Measurements from ENCODE around the gene AQR. TPM values are rescaled to one million over a fixed set of nuclear protein-coding genes. Genes with fewer than 3 reads are reported as not detected.
"Not testable (repeated sequence)": the region's sequence is repeated elsewhere in the genome, so short reads cannot be mapped to it uniquely, and the experiment has no call there.

The AQR gene
- polyA plus RNA-seq, 1 donor = 16.9 TPM

DNA sequence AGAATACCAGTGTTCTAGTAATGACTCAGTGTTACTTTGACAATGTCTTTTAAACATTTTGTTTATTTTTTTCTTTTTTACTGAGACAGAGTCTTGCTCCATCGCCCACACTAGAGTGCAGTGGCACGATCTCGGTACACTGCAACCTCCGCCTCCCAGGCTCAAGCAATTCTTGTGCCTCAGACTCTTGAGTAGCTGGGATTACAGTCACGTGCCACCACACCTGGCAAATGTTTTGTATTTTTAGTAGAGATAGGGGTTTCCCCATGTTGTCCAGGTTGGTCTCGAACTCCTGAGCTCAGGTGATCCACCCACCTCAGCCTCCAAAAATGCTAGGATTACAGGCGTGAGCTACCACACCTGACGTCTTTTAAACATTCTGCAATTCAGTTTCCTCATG is 15.7 kb downstream of the AQR start:
- no peak for DNase-seq (ENCODE audit: low read depth)

- no peak for DNase-seq (ENCODE audit: low read depth)
Measured at GRCh38 chr15:34952481-34952880, 17.1 kb downstream of the AQR start.

- DNase-seq (ENCODE audit: low read depth) = no peak
Measured at GRCh38 chr15:34951993-34952392, 17.5 kb downstream of the AQR start.

DNA sequence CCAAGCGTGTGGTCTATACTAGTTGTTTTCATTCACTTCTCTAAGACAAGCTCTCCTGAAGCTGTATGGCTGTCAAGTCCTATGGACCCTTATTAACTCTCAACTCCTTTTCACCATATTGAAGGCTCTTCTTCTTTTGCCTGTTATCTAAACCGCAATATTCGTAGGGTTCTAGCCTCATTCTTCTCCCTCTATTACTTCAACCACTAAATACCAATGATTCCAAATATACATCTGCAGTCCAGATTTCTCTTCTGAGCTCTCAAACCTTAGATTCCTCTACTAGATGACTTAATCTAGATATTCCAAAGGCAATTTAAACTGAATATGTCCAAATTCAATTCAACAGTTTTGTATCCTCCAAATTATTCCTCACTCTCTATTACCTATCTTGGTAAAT is 24.6 kb downstream of the AQR start:
- DNase-seq (ENCODE audit: low read depth) = no peak

DNA sequence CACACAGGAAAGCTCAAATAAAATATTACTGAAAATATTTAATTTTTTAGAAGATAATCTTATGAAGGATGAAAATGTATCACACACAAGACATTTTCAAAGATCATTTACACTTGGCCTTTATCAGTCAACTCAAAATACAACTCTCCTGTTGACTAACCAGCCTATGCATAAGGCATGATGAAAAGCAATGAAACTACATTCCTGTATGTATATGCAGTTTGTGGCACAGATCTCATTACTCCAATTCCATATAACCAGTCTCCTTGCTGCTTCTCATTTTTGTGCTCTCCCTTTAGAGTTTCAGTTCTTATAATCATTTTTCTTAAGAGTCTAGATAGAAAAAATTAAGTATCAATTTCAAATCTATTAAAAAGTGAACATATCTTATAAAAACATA is 25.8 kb downstream of the AQR start:
- no peak for DNase-seq (ENCODE audit: low read depth)

GRCh38 chr15:34943264-34943663 is 26.3 kb downstream of the AQR start:
- DNase-seq (ENCODE audit: low read depth) = not testable (repeated sequence)

DNA sequence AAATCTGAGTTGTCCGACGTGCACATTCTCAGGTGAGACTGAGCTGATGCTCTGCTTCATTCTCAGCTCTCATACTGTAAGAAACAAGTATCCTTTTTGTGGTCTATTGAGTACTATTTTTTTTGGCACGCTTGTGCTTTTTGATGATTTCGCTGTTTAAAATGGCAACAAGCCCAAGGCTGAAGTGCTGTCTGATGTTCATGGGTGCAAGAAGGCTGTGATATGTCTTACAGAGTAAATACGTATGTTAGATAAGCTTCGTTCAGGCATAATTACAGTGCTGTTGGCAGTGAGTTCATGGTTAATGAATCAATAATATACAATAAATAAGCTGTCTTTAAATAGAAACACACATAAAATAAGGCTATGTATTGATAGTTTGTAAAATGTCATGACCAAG is 27.2 kb downstream of the AQR start:
- no peak for DNase-seq (ENCODE audit: low read depth)

- DNase-seq (ENCODE audit: low read depth) = no peak
Measured at GRCh38 chr15:34941831-34942230, 27.7 kb downstream of the AQR start.

DNA sequence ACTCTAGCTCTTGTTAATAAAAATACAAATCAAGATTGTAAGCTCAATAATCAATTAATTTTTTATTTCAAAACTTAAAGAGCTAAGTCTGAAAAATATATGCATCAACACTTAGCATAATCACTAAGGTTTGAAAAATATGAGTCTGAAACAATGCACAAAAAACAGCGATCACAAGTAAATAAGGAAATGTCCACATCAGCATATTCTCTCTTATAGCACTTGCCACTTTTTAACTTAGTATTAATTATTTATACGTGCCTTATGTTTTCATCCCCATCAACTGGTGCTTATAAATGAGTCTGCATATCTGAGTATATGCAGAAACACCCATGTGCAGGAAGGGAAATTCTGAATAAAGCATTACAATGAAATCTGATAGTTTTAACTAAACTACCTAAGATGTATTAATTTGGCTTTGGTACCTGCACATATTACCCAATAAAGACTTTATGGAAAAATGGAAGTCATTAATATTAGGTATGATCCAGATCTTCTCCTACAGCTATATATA is 28.3 kb downstream of the AQR start:
- DNase-seq (ENCODE audit: low read depth) = no peak

DNA sequence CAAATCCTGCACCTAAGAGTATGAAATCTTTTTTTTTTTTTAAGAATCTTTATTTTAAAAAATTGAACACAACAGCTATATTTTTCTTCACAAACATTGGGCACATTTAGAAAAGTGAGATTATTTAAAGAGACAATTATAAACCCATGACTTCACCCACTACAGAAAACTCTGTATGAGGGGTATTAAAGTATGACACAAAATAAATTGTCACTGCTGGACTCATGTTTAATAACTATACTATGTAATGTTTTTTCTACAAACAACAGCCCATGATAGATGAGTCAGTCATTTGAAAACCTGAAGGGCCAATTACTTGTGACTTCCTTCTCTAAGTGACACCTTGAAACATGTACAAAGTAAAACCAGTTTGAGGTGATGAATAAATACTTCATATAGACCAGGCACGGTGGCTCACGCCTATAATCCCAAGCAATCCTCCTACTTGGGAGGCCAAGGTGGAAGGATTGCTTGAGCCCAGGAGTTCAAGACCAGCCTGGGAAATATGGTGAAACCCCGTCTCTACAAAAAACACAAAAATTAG is 36.0 kb downstream of the AQR start:
- no peak for DNase-seq (ENCODE audit: low read depth)

GRCh38 chr15:34928349-34928748 is 41.2 kb downstream of the AQR start:
- DNase-seq (ENCODE audit: low read depth) = not testable (repeated sequence)

- DNase-seq (ENCODE audit: low read depth) = no peak
Measured at GRCh38 chr15:34927726-34928125, 41.8 kb downstream of the AQR start.

DNA sequence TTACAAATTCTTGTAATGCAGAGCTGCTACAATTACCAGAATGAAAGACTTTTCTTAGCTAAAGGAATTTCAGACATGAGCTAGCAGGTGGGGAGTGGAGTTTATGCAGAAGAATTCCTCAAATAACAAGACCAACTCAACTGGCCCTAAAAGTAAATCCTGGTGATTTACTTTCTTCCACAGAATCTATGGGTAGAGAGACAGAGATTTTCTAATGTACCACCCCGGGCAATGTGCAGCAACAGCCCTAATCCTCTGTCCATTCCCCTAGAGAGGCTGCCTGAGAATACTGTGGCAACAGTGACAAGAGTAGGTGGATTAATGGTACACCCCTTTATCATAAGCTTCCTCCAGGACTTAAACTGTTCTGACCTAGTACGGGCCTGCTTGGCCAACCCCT is 55.2 kb downstream of the AQR start:
- DNase-seq (ENCODE audit: low read depth) = no peak

- DNase-seq (ENCODE audit: low read depth) = no peak
Measured at GRCh38 chr15:34905047-34905446, 64.5 kb downstream of the AQR start.

DNA sequence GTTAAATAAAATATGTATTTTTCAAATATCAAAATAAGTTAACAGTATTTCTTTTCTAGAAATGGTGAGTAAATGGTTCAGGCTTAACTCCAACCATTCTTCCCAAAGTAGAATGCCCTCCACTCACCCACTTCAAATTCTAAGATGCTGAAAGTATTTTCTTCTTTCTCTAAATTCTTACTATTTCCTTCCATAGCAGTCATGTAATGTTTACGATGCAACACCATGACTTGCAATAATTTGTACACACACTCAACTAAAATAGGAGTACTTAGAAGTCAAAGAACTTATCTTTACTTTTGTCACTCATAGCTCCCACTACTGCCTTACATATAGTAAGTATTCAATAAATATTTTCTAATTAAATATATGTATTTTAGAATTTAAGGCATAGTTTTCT is 65.0 kb downstream of the AQR start:
- no peak for DNase-seq (ENCODE audit: low read depth)

DNA sequence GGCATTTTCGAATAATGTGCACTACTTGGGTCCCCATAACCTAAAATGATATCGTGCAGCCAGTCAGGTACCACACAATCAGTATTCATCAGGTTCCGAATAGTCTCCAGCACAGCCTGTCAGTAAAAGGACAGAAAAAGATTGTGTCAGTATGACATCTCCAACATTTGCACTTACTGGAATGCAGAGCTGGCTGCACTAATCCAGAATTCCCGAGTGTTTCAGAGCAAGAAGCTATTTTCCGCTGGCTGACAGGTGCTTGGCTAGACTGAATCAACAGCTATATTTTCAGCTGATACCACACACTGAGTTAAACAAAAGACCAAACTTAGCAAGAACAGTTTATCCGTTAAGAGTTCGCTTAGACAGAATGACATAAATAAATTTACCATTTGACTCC is 68.8 kb downstream of the AQR start:
- peak; percentile 6 for DNase-seq (ENCODE audit: low read depth)

DNA sequence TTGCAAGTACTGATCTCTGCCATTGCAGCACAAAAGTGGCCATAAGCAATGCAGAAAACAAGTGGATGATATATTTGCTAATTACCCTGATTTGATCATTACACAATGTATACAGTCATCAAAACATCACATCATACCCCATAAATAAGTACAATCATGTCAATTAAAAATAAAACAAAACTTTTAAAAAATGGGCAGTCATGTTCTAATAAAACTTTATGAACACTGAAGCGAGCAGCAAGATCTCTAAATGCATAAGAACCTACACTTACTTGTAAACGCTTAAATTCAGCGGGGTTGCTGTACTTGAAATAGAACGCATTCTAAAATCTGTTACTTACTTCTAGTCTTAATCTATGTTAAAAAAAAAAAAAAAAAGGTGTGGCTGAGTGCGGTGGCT is 73.4 kb downstream of the AQR start:
- no peak for DNase-seq (ENCODE audit: low read depth)

GRCh38 chr15:34893967-34894366 is 75.6 kb downstream of the AQR start:
- no peak for DNase-seq (ENCODE audit: low read depth)

DNA sequence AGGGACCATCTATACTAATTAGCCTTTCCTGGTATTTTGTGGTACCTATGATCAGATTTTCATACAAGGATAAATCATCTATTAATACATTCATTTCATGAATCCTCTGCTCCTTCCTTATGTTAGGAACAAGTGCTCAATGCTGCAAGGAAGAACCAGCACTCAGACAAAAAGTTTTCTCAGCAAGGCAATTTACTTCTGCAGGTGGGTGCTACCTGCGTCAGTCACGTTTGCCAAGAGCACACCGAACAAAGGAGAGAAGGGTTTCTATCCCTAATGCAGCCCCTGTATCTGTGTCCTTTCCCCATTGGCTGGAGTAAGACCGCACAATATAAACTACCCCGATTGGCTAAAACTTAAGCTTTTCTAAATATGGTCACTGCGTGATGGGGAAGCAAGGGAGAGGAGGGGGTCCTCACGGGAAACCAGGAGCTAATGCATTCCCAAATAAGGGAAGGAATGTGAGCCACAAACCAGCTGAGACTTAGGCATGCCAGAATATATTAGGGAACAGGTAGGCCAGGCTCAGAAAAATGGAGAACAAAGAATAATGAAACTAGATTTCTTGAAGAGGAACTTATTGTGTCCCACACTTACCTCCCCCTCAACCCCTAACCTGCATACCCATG is 76.5 kb downstream of the AQR start:
- DNase-seq (ENCODE audit: low read depth) = no peak

- no peak for DNase-seq (ENCODE audit: low read depth)
Measured at GRCh38 chr15:34890424-34890823, 79.1 kb downstream of the AQR start.

DNA sequence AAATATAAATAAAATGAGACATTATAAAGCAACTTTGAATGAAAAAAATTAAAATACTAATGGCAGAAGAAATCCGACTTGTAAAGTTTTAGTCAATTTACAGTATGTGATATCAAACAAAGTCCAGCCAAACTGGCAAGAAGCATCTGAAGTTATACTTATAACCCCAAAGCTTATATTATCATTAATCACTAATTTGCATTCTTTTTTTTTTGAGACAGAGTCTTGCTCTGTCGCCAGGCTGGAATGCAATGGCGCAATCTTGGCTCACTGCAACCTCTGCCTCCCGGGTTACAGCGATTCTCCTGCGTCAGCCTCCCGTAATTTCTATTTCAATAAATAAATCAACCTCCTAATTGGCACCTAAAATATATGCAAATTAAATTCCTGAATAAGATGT is 80.1 kb downstream of the AQR start:
- no peak for DNase-seq (ENCODE audit: low read depth)

DNA sequence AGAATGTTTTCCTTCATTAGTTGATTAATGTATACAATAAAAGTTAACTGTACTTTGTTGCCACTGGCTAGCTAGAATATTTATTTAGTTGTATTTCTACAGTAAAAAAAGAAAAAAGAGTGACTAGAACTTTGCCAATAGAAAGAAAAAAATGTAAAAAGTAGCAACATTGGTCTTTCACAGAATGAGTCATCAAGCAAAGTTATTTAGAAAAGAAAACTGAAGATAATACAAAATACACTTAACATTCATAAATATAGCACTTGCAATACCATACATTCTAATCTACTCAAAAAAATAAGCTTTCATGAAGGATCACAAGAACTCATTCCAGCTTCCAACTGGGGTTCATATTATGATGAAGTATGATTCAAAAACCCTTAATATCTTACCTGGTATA is 83.4 kb downstream of the AQR start:
- DNase-seq (ENCODE audit: low read depth) = no peak

GRCh38 chr15:34883633-34884032 is 85.9 kb downstream of the AQR start:
- no peak for DNase-seq (ENCODE audit: low read depth)

DNA sequence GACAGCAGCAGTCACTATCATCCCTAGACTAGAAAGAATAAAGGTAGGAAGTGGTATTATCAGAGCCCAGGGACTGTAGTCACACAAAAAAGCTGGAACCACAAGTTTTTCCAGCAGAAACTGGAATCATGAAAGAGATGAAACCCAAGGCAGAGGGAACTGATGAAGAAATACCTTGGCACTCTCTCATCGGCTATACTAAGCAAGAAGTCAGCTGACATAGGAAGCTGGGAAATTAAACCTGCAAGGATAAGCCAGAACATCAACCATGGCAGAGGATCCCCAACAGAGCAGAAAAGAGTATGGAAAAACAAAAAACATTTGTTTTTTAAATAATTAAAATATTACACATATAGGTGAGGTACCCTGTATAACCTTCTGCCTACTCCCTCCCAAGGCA is 86.5 kb downstream of the AQR start:
- no peak for DNase-seq (ENCODE audit: low read depth)
